Activated B cell treated with CpG ODN at 0.5 μM for 24 hours (primary cell): ENCODE data around the gene RGS10. TPM values are rescaled to one million over a fixed set of nuclear protein-coding genes. Genes with fewer than 3 reads are reported as not detected.

Source experiments
- ATAC-seq: fragments of 200-7000 bp; cut with Tn5 transposase; one replicate; pipeline ENCODE4 v1.10.0; 2021; ENCODE audit warnings: low read depth, mild to moderate bottlenecking, moderate library complexity
- CTCF ChIA-PET: fragments of 350-600 bp; sonication (Branson Sonifier 250); formaldehyde crosslinking; loops from one replicate; lab custom pipeline; 2021; ENCODE audit warnings: antibody characterized with exemption; lab: Charles Lee
- POLR2A ChIA-PET: fragments of 350-600 bp; sonication (Branson Sonifier 250); formaldehyde crosslinking; loops from one replicate; lab custom pipeline; 2021; ENCODE audit warnings: antibody characterized with exemption; lab: Charles Lee
- DNase-seq: peaks from one replicate; pipeline ENCODE4 v3.0.0; 2022
- H3K27ac Mint-ChIP-seq: one replicate; pipeline ENCODE4 v1.8.0; 2020; ENCODE audit warnings: mixed read lengths
- H3K27me3 Mint-ChIP-seq: one replicate; pipeline ENCODE4 v1.8.0; 2021; ENCODE audit warnings: mixed read lengths
- H3K36me3 Mint-ChIP-seq: one replicate; pipeline ENCODE4 v1.8.0; 2021; ENCODE audit warnings: low read depth, mixed read lengths
- H3K4me1 Mint-ChIP-seq: one replicate; pipeline ENCODE4 v1.8.0; 2021; ENCODE audit warnings: mixed read lengths
- H3K4me3 Mint-ChIP-seq: one replicate; pipeline ENCODE4 v1.8.0; 2020; ENCODE audit warnings: mild to moderate bottlenecking, mixed read lengths
- H3K9me3 Mint-ChIP-seq: one replicate; pipeline ENCODE4 v1.8.0; 2020; ENCODE audit warnings: mixed read lengths
- CTCF ChIP-seq: fragments of 200-600 bp; IDR thresholded peaks from one replicate; pipeline ENCODE4 v1.8.0; 2022; ENCODE audit warnings: antibody characterized with exemption, mild to moderate bottlenecking
- intact Hi-C: fragments of 100-400 bp; cut with micrococcal nuclease; formaldehyde crosslinking; loops from one replicate; pipeline ENCODE4 v1.15.1; 2024
- total RNA-seq: library from RNA; stranded (reverse); gene quantifications from 2 replicates; pipeline ENCODE4 v1.2.3, GENCODE V29; 2022

RGS10 gene
- total RNA-seq, 1 donor from 2014 or later = 53.5 TPM

GRCh38 chr10:119499677-119500002 is 42.9 kb downstream of the RGS10 start:
- POLR2A ChIA-PET = interaction anchor here (0.9 kb wide), 1 partner anchor 194 kb away, joined by 4 read pairs; no protein-coding TSS in a partner anchor
- Mint-ChIP-seq H3K36me3 (peaks cover 10% of the 10 kb centered on the region), H3K4me1 (peaks cover 19% of the 10 kb centered on the region), H3K27me3 (no peaks in the 10 kb centered on the region), H3K27ac (no peak overlapping the region), H3K4me3 (no peak overlapping the region), H3K9me3 (no peaks in the 10 kb centered on the region)
- DNase-seq (no peak), ATAC-seq (no peak)
- CTCF ChIA-PET = interaction anchor here (0.9 kb wide), 1 partner anchor 10 kb away, joined by 3 read pairs; no protein-coding TSS in a partner anchor
- intact Hi-C loops = loop anchor here (5.0 kb wide), 1 partner anchor 43 kb away; the partner anchor contains the start of gene RGS10
- TF ChIP-seq CTCF = no peak

GRCh38 chr10:119498889-119499676 is 43.4 kb downstream of the RGS10 start:
- intact Hi-C loops = no loop called here
- Mint-ChIP-seq H3K9me3 (no peaks in the 10 kb centered on the region), H3K36me3 (peaks cover 10% of the 10 kb centered on the region), H3K4me3 (no peak overlapping the region), H3K27ac (no peak overlapping the region), H3K4me1 (peaks cover 22% of the 10 kb centered on the region), H3K27me3 (no peaks in the 10 kb centered on the region)
- no peak for DNase-seq
- CTCF ChIA-PET = interaction anchor here (0.9 kb wide), 1 partner anchor 9 kb away, joined by 3 read pairs; no protein-coding TSS in a partner anchor
- ATAC-seq = no peak
- no peak for TF ChIP-seq CTCF
- POLR2A ChIA-PET = interaction anchor here (0.9 kb wide), 1 partner anchor 193 kb away, joined by 4 read pairs; no protein-coding TSS in a partner anchor

- POLR2A ChIA-PET = no interaction called here
- CTCF ChIA-PET = no interaction called here
- intact Hi-C loops = no loop called here
- Mint-ChIP-seq H3K36me3 (peaks cover 8% of the 10 kb centered on the region), H3K27me3 (no peaks in the 10 kb centered on the region), H3K27ac (no peak overlapping the region), H3K9me3 (no peaks in the 10 kb centered on the region), H3K4me1 (peaks cover 16% of the 10 kb centered on the region), H3K4me3 (no peak overlapping the region)
- TF ChIP-seq CTCF = no peak
- DNase-seq (no peak), ATAC-seq (no peak)
These were observed 45.3 kb downstream of the RGS10 start for GRCh38 chr10:119497243-119497642.

GRCh38 chr10:119496273-119496672 is 46.2 kb downstream of the RGS10 start:
- H3K9me3 Mint-ChIP-seq = no peaks in the 10 kb centered on the region
- H3K27me3 Mint-ChIP-seq = no peaks in the 10 kb centered on the region
- H3K27ac Mint-ChIP-seq = no peak overlapping the region
- DNase-seq = no peak
- TF ChIP-seq CTCF = no peak
- H3K4me3 Mint-ChIP-seq = no peak overlapping the region
- ATAC-seq = peak; percentile 80
- ChIA-PET POLR2A (interaction anchor here (1.2 kb wide), 2 partner anchors 22 to 289 kb away, joined by 3 to 4 read pairs; partner anchors contain the start of gene GRK5), CTCF (no interaction called here)
- H3K36me3 Mint-ChIP-seq = peaks cover 8% of the 10 kb centered on the region
- peaks cover 9% of the 10 kb centered on the region for H3K4me1 Mint-ChIP-seq
- intact Hi-C loops = no loop called here

GRCh38 chr10:119495545-119495944 is 47.0 kb downstream of the RGS10 start:
- Mint-ChIP-seq H3K36me3 (peaks cover 8% of the 10 kb centered on the region), H3K27ac (no peak overlapping the region), H3K4me1 (peaks cover 9% of the 10 kb centered on the region), H3K4me3 (no peak overlapping the region), H3K27me3 (no peaks in the 10 kb centered on the region), H3K9me3 (no peaks in the 10 kb centered on the region)
- intact Hi-C loops = no loop called here
- no peak for TF ChIP-seq CTCF
- CTCF ChIA-PET = no interaction called here
- POLR2A ChIA-PET = interaction anchor here (1.2 kb wide), 2 partner anchors 22 to 289 kb away, joined by 3 to 4 read pairs; partner anchors contain the start of gene GRK5
- DNase-seq = no peak
- no peak for ATAC-seq
